Peyer's patch (tissue), 4 donors: ENCODE data around the gene ZNF735.
A peak's percentile ranks its signal among the peaks of the same experiment; 100 is the strongest.

ENCODE experiments used
- POLR2A ChIP-seq, 2 donors: fragments of 450-650 bp; IDR thresholded peaks; one replicate each; pipeline ENCODE4 v1.5.1; 2017; ENCODE audit warnings: antibody characterized with exemption in 2 of 2, mild to moderate bottlenecking in 2 of 2, moderate library complexity in 2 of 2
- TF ChIP-seq, protein P1 (sequence below), 6 experiments: fragments of 450-650 bp in 4 of 6; fragments of 200-600 bp in 2 of 6; sonication (generic) in 1 of 6; IDR thresholded peaks; one replicate each; pipeline ENCODE4 v1.5.1; 2017 to 2019; ENCODE audit warnings: antibody characterized with exemption in 6 of 6, mild to moderate bottlenecking in 3 of 6, moderate library complexity in 1 of 6

- TF ChIP-seq, protein P1, sequence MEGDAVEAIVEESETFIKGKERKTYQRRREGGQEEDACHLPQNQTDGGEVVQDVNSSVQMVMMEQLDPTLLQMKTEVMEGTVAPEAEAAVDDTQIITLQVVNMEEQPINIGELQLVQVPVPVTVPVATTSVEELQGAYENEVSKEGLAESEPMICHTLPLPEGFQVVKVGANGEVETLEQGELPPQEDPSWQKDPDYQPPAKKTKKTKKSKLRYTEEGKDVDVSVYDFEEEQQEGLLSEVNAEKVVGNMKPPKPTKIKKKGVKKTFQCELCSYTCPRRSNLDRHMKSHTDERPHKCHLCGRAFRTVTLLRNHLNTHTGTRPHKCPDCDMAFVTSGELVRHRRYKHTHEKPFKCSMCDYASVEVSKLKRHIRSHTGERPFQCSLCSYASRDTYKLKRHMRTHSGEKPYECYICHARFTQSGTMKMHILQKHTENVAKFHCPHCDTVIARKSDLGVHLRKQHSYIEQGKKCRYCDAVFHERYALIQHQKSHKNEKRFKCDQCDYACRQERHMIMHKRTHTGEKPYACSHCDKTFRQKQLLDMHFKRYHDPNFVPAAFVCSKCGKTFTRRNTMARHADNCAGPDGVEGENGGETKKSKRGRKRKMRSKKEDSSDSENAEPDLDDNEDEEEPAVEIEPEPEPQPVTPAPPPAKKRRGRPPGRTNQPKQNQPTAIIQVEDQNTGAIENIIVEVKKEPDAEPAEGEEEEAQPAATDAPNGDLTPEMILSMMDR (IDR thresholded peaks at IDR 0.05), result peak; percentile 4 to 55 (median 33)
- TF ChIP-seq POLR2A (IDR thresholded peaks at IDR 0.05), result no peak
These were observed 23.8 kb upstream of the ZNF735 start for GRCh38 chr7:64183126-64183742.
